Activated effector memory CD4-positive, alpha-beta T cell treated with Interleukin-2 at 50 U/mL for 16 hours (primary cell): ENCODE results near the gene RHCE.
"Not testable (repeated sequence)": the region's sequence is repeated elsewhere in the genome, so short reads cannot be mapped to it uniquely, and the experiment has no call there.

Experiments
- DNase-seq: peaks from one replicate; pipeline ENCODE4 v3.0.0-alpha.2; 2020

The RHCE gene

DNA sequence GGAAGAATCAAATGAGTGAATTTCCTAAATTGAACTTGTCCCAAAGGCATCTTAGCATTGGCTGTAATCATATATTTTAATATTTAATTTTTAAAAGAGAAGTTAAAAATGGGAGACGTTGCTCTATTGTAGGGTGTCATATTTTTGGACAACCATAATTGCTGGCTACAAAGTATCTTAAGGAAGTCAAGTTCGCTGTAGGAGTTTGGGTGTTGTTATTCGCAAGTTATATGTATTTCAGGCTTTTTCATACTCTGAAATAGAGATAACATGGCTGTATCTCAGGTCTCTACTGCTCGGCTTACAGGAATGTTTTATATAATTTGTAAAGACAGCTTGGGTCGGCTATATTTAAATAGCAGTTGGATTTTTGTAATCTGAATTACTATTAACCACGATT, 81.6 kb downstream of the RHCE start:
- DNase-seq: no peak

DNA sequence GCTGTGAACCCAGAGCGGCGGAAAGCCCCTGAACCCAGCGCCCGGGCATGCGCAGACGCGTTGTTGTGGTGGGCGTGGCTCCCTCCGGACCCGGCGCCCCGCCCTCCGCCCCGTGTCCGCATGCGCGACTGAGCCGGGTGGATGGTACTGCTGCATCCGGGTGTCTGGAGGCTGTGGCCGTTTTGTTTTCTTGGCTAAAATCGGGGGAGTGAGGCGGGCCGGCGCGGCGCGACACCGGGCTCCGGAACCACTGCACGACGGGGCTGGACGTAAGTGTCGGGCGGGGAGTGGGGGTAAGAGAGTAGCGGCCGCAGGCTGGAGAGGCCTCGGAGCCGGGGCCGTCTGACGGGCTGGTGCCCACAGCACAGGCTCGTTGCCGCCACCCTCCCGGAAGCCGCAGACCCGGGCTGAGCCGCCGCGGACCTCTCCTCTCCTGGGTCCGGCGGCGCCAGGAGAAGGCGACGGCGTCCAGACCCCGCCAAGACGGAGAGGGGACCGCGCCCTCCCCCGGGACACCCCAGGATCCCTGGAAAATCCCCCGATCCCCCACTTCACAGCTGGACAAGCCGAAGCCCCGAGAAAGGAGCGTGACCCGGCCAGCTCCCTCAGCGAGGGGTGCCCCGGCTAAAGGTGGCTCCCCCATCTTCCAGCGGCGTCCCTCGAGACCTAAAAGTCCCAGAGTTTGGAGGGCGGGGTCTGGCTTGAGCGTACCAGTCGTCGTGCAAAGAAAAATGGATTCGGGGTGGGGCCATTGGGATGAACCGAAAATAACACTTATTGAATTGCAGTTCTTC, 82.2 kb downstream of the RHCE start, which contains the start of gene TMEM50A:
TMEM50A (plus strand) TSS at position 147 of the 794 bp plus-strand sequence. CDS start 2,153 bp downstream, outside the sequence.
- DNase-seq: peak; percentile 88

DNA sequence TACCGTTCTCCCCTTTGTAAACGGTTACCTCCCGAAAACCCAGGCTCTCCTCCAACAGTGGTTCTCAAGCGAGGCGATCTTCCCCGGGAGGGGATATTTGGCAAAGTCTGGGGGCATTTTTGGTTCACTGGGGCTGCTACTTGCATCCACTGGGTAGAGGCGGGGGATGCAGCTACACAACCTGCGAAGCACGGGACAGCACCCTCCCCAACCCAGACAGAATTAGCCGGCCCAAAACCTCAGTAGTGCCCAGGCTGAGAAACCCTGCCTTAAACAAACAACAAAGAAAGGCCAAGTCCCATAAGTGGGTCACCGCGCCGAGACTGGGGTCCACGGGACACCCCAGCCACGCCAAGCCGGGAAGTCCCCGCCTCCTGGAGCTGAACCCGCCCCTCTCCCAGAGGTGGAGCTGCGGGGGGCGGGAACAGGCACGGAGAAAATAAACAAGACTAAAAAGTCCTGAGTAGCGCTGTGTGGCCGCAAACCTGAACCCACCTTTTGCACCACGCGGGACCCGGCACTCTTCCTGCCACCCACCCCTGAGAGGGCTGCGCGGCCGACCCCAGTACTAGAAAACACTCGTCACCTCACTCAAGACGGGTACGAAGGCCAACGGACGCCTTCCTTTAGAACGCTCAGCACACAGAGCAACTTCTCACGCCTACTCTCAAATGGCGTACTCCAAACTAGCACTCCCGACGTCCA, 83.0 kb downstream of the RHCE start:
- peak; percentile 21 for DNase-seq

DNA sequence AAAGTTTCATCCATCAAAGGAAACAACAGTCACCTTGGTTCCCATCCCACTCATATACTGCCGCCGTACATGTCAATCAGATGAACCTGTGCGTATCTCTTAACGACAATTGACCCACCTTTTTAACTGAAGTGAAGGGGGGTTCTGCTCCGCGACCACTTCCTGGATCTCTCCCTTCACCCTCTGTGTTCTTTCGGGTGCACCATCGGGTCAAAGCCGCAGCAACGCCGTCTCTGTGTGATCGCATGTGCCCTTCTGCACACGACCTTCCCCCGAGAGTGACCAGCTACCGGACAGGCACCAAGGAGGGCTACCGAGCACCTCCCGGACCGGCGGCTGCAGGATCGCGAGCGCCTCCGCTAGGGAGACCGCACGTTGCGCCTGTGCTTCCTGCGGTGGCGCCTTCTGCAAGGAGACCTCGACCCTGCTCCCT, 83.7 kb downstream of the RHCE start:
- DNase-seq: peak; percentile 12

DNA sequence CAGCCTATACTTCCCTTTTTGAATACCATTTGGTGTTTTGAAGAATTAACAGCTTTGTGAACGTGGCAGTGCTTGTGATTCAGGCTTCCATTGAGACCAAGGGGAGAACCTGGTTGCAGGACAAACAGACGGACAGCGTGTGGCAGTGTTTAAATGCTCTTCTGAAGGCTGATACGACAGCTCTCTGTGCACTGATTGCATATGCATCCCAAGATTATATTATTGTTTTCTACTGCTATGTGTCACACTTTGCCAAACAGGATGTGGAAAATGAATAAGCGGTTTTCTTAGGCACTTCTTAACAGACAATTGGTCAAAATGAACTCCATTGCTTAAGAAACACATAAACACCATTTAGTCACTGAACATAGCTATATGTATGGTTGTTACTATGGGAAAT, 90.7 kb downstream of the RHCE start:
- not testable (repeated sequence) for DNase-seq

DNA sequence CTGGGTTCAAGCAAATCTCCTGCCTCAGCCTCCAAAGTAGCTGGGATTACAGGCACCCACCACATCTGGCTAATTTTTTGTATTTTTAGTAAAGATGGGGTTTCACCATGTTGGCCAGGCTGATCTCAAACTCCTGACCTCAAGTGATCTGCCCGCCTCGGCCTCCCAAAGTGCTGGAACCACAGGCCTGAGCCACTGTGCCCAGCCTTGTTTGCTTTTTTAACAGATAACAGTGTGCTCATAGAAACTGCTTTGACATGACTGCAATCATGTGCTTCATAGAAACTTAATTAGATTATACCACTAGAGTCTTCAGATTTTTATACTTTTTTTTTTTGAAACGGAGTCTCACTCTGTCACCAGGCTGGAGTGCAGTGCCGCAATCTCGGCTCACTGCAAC, 91.3 kb downstream of the RHCE start:
- not testable (repeated sequence) for DNase-seq

DNA sequence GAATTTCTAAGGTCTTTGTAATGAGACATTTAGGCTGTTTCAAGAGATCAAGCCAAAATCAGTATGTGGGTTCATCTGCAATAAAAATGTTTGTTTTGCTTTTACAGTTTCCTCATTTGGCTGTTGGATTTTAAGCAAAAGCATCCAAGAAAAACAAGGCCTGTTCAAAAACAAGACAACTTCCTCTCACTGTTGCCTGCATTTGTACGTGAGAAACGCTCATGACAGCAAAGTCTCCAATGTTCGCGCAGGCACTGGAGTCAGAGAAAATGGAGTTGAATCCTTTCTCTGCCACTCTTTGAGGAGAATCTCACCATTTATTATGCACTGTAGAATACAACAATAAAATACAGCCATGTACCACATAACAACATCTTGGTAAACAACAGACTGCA, 91.8 kb downstream of the RHCE start:
- DNase-seq: not testable (repeated sequence)

DNA sequence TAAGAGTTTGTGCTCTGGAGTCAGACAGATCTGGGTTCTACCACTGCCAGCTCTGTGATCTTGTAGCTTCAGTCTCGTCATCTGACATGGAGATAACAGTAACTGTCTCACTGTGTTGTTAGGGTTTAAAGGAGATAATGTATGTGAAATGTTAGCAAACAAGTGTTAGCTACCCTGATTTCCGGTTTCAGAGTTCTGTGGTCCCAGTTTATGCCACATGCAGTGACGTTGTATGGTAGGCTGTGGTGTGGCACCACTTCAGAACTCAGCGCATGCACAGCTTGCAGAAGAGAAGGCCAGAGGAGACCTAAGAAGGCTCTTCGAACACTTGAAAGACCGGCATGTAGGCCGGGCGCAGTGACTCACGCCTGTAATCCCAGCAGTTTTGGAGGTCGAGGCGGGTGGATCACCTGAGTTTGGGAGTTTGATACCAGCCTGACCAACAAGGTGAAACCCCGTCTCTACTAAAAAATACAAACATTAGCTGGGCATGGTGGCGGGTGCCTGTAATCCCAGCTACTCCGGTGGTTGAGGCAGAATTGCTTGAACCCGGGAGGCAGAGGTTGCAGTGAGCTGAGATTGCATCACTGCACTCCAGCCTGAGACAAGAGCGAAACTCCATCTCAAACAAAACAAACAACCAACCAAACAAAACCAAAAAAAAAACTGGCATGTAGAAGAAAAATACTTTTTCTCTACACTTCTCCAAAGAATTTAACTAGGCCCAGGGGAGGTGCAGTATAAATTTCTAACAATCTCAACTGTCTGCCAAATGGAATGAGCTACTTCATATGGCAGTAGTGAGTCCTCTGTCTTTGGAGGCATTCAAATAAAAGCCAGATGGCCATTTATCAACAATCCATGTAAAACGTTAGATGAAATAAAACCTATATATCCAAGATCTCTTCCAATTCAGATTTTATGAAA, 92.5 kb downstream of the RHCE start:
- not testable (repeated sequence) for DNase-seq

DNA sequence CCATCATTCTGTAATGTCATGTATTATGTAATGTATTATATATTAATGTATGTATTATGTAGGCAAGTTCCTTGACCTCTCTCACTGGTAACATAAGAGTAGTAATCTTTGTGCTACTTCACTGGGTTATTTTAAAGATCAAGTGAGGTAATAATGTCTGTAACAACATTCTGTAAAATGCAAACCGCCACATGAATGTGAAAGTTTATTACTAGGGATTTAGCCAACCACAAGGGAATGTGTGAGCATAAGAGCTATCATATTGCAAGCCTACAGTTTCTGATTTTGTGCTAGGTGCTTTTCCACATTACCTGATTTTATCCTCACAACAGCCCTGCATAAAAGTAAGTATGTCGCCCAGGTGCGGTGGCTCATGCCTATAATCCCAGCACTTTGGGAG, 96.2 kb downstream of the RHCE start:
- DNase-seq: not testable (repeated sequence)

DNA sequence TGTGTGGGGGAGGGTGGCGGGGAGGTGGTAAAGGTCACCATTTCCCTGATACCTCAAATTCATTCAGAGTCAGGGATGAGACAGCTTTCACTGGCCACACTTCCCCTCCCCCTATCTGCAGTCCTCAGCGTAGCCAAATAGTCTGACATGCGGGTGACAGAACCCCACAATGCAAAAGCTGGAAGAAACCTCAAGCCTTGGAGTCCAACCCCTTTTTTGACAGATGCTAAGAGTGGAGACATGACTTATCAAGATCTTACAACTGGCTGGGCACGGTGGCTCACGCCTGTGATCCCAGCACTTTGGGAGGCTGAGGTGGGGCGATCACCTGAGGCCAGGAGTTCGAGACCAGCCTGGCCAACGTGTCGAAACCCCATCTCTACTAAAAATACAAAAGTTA, 98.5 kb downstream of the RHCE start:
- DNase-seq: not testable (repeated sequence)

DNA sequence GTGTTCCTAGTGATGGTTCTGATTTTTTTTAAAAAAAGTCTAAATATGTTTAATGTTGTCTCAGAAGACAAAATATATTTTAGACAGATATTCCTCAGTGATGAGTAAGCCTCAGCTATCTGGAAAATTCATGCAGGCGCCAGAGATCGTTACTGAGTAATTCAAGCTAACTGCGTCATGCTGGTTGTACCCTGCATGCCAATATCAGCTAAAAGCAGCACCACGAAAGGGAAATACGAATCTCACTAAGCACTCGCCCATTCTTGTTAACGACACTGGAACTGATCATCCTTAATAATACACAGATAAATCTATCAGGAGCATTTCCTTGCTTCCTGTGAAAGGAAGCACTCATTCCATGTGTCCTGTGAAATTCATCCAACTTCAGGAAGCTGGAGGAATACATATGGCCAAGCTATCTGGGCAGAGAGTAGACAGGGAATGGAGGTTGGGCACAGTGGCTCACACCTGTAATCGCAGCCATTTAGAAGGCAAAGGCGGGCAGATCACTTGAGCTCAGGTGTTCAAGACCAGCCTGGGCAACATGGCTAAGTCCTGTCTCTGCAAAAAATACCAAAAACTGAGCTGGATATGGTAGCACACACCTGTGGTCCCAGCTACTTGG, 100.2 kb downstream of the RHCE start:
- not testable (repeated sequence) for DNase-seq

DNA sequence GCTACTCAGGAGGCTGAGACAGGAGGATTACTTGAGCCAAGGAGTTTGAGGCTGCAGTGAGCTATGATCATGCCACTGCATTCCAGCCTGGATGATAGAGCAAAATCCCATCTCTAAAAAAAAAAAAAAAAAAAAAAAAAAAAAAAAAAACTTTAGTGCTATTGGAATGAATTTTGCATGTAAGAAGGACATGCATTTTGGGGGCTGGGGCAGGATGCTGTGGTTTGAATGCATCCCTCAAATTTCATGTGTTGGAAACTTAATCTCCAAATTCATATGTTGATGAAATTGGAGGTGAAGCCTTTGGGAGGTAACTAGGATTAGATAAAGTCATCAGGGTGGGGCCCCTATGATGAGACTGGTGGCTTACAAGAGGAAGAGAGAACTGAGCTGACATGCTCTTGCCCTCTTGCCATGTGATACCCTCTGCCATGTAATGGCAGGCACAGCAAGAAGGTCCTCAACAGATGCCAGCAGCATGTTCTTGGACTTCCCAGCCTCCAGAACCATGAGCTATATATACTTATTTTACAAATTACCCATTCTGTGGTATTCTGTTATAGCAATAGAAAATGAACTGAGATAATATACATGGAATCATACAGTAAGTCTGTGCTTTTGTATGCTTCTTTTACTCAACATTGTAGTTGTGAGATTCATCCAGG, 107.7 kb downstream of the RHCE start:
- not testable (repeated sequence) for DNase-seq
